ENCODE results near the gene HDAC4. TPM values are rescaled to one million over a fixed set of nuclear protein-coding genes. Genes with fewer than 3 reads are reported as not detected.

HDAC4 gene
- total and polyA plus RNA-seq, 2 experiments from 2014 or later: 8.1 to 41.8 TPM

DNA sequence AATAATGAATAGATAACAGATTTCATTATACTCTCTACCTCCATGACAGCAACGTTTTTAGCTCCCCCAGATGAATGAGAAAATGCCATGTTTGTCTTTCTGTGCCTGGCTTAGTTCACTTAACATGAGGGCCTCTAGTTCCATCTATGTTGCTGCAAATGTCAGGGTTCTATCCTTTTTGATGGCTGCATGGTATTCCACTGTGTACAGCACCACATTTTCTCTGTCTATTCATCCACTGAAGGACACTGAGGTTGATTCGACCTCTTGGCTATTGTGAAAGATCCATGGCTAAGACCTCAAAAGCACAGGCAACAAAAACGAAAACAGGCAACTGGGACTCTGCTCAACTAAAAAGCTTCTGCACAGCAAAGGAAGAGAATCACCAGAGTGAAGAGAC is 264.6 kb downstream of the HDAC4 start:
- Mint-ChIP-seq H3K4me1 (no peaks in the 10 kb centered on the region), H3K27ac (no peak overlapping the region), H3K4me3 (no peak overlapping the region), H3K9me3 (no peaks in the 10 kb centered on the region; the same call in 2 of the 3 replicates), H3K27me3 (ENCODE audit: insufficient read depth, low read depth, poor library complexity) (peaks cover 6% of the 10 kb centered on the region), H3K36me3 (ENCODE audit: low read depth) (peaks cover 32% of the 10 kb centered on the region)
- H4K20me1 ChIP-seq (replicated peaks; ENCODE audit: insufficient read depth): no peaks in the 10 kb centered on the region; the same call in 1 of the 2 replicates
- TF ChIP-seq EZH2phosphoT487 (IDR thresholded peaks at IDR 0.05; ENCODE audit: unreplicated experiment) (no peak), JUNB (IDR thresholded peaks at IDR 0.05; ENCODE audit: unreplicated experiment) (no peak), CREB1 (CRISPR knock-in tag; IDR thresholded peaks at IDR 0.05; ENCODE audit: low read depth) (no peak)
- TF ChIP-seq, protein P1, sequence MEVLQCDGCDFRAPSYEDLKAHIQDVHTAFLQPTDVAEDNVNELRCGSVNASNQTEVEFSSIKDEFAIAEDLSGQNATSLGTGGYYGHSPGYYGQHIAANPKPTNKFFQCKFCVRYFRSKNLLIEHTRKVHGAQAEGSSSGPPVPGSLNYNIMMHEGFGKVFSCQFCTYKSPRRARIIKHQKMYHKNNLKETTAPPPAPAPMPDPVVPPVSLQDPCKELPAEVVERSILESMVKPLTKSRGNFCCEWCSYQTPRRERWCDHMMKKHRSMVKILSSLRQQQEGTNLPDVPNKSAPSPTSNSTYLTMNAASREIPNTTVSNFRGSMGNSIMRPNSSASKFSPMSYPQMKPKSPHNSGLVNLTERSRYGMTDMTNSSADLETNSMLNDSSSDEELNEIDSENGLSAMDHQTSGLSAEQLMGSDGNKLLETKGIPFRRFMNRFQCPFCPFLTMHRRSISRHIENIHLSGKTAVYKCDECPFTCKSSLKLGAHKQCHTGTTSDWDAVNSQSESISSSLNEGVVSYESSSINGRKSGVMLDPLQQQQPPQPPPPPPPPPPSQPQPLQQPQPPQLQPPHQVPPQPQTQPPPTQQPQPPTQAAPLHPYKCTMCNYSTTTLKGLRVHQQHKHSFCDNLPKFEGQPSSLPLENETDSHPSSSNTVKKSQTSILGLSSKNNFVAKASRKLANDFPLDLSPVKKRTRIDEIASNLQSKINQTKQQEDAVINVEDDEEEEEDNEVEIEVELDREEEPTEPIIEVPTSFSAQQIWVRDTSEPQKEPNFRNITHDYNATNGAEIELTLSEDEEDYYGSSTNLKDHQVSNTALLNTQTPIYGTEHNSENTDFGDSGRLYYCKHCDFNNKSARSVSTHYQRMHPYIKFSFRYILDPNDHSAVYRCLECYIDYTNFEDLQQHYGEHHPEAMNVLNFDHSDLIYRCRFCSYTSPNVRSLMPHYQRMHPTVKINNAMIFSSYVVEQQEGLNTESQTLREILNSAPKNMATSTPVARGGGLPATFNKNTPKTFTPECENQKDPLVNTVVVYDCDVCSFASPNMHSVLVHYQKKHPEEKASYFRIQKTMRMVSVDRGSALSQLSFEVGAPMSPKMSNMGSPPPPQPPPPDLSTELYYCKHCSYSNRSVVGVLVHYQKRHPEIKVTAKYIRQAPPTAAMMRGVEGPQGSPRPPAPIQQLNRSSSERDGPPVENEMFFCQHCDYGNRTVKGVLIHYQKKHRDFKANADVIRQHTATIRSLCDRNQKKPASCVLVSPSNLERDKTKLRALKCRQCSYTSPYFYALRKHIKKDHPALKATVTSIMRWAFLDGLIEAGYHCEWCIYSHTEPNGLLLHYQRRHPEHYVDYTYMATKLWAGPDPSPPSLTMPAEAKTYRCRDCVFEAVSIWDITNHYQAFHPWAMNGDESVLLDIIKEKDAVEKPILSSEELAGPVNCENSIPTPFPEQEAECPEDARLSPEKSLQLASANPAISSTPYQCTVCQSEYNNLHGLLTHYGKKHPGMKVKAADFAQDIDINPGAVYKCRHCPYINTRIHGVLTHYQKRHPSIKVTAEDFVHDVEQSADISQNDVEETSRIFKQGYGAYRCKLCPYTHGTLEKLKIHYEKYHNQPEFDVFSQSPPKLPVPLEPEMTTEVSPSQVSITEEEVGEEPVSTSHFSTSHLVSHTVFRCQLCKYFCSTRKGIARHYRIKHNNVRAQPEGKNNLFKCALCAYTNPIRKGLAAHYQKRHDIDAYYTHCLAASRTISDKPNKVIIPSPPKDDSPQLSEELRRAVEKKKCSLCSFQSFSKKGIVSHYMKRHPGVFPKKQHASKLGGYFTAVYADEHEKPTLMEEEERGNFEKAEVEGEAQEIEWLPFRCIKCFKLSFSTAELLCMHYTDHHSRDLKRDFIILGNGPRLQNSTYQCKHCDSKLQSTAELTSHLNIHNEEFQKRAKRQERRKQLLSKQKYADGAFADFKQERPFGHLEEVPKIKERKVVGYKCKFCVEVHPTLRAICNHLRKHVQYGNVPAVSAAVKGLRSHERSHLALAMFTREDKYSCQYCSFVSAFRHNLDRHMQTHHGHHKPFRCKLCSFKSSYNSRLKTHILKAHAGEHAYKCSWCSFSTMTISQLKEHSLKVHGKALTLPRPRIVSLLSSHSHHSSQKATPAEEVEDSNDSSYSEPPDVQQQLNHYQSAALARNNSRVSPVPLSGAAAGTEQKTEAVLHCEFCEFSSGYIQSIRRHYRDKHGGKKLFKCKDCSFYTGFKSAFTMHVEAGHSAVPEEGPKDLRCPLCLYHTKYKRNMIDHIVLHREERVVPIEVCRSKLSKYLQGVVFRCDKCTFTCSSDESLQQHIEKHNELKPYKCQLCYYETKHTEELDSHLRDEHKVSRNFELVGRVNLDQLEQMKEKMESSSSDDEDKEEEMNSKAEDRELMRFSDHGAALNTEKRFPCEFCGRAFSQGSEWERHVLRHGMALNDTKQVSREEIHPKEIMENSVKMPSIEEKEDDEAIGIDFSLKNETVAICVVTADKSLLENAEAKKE (CRISPR knock-in tag; IDR thresholded peaks at IDR 0.05): no peak
- TF ChIP-seq, protein P2, sequence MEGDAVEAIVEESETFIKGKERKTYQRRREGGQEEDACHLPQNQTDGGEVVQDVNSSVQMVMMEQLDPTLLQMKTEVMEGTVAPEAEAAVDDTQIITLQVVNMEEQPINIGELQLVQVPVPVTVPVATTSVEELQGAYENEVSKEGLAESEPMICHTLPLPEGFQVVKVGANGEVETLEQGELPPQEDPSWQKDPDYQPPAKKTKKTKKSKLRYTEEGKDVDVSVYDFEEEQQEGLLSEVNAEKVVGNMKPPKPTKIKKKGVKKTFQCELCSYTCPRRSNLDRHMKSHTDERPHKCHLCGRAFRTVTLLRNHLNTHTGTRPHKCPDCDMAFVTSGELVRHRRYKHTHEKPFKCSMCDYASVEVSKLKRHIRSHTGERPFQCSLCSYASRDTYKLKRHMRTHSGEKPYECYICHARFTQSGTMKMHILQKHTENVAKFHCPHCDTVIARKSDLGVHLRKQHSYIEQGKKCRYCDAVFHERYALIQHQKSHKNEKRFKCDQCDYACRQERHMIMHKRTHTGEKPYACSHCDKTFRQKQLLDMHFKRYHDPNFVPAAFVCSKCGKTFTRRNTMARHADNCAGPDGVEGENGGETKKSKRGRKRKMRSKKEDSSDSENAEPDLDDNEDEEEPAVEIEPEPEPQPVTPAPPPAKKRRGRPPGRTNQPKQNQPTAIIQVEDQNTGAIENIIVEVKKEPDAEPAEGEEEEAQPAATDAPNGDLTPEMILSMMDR (conservative IDR thresholded peaks at IDR 0.05; ENCODE audit: low read depth in 2 of 2): no peak
- no peaks in the 10 kb centered on the region for H3F3A ChIP-seq (replicated peaks; ENCODE audit: low read depth)
- DNase-seq (ENCODE audit: low spot score): no peak
- no peaks in the 10 kb centered on the region for H3K9me2 ChIP-seq (ENCODE audit: insufficient read depth)
- no peak for ATAC-seq
- no peaks in the 10 kb centered on the region; the same call in 1 of the 2 replicates for H3K36me3 ChIP-seq (ENCODE audit: insufficient read depth)
- H3K79me2 ChIP-seq (replicated peaks; ENCODE audit: insufficient read depth): no peaks in the 10 kb centered on the region
- no peak overlapping the region for H3K4me3 ChIP-seq
- H3K27me3 ChIP-seq (ENCODE audit: insufficient read depth): no peaks in the 10 kb centered on the region
- H2AFZ ChIP-seq: no peak overlapping the region
- H3K27ac ChIP-seq (ENCODE audit: low read depth): no peak overlapping the region
- no peak overlapping the region for H3K4me2 ChIP-seq
- no peaks in the 10 kb centered on the region for H3K4me1 ChIP-seq (ENCODE audit: insufficient read depth)

All from GM23338 (cell line).